HG03571 (cell line): ENCODE results near the gene STYXL1.

Experiments used
- ATAC-seq: cut with Tn5 transposase; IDR thresholded peaks from one replicate; pipeline ENCODE4 v1.9.1; 2021; ENCODE audit not compliant: unreplicated experiment

STYXL1 gene

GRCh38 chr7:75960372-75960771 lies 87.4 kb downstream of the STYXL1 start:
- ATAC-seq: no peak

GRCh38 chr7:75958802-75959543 lies 88.8 kb downstream of the STYXL1 start:
- ATAC-seq: no peak

GRCh38 chr7:75957021-75957736 lies 90.6 kb downstream of the STYXL1 start:
- no peak for ATAC-seq

DNA sequence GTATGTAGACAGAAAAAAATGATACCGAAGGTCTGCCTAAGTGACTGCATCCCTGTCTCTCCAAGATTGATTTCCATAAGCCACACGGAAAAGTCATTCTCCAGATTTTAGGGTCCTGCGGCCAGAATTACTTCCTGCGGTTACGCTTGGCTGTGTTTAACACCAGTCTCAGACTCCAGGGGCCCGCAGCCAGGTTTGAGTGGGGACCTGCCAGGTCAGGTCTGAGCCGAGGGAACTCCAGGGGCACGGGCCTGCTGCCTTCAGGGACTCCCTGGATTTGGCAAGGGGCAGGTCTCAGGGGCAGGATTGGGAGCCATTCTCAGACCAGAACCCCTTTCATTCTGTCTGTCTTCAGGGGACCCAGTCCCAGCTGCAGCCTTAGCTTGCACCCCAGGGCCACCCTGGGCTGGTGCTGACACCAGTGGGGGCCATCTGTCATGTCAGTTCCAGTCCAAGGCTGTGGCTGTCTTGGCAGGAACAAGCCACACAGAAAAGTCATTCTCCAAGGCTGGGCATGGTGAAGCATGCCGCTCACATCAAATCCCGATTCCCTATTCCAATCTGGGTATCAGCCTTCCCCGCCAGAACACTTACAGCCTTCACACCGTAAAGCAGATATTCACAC lies 92.4 kb downstream of the STYXL1 start:
- ATAC-seq: no peak

DNA sequence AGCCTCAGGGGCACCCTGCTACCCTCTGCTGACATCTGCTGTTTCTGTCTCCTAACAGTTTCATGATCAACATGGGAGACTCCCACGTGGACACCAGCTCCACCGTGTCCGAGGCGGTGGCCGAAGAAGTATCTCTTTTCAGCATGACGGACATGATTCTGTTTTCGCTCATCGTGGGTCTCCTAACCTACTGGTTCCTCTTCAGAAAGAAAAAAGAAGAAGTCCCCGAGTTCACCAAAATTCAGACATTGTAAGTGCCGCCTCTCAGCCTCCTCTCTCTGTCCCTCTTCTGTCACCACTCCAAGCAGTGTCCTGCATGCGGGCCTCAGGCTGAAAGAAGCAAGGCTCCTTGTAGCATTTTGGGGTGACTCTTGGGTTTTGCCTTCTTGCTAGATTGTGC lies 93.9 kb downstream of the STYXL1 start:
- ATAC-seq: no peak

DNA sequence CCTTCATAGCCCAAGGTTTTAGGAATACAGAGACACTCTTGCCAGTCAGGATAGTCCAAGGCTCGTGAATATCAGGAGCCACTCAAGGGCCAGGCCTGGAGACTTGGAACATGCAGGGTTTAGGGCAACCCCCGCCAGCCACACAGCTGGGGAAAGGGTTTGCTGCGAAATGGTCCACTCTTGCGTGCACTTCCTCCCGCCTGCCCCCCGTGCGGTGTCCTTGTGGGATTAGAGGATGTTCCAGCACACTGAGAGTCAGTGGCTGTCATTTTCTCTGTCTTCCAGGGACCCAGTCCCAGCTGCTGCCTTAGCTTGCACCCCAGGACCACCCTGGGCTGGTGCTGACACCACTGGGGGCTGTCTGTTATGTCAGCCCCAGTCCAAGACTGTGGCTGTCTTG lies 94.4 kb downstream of the STYXL1 start:
- ATAC-seq: no peak

DNA sequence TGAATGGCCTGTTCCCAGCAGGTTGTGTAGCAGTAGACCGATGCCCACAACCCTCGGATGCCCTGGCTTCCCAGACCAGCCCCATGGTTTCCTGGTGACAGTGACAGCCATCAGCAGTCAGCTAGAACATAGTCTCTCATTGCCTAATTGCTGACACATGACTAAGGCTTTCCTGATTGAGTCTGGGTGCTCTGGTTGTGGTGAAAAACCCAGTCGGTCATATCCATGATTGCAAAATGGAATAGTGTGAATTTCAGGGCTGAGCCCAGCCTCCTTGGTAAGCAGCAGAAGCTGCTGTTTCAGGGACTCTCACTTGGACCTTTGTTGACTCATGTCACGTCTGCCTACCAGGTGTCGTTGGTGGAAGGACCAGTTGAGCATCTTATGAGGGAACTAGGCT lies 96.3 kb downstream of the STYXL1 start:
- ATAC-seq: no peak

GRCh38 chr7:75950111-75950681 lies 97.6 kb downstream of the STYXL1 start:
- ATAC-seq: no peak

DNA sequence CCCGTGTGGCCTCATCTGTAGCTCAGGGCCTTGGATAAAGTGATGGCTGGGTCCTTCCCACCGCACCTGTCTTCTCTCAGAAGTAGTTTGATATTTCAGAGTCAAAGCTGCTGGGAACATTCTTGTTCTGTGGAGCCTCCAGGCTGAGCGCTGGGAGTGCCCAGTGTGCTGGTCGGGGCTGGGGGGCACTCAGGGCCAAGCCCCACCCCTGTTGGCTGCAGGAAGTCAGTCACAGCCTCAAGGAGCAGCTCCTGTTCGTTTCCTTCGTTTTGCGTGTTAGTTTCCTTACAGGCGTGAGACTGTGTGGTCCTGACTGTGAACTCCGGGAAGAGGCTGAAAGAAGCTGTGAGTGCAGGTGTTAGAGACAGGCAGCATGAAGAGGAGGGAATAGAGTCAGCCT lies 99.6 kb downstream of the STYXL1 start:
- ATAC-seq: no peak
